GM21360 (cell line): ENCODE measurements around the gene CDK9.
"Not testable (repeated sequence)": the region's sequence is repeated elsewhere in the genome, so short reads cannot be mapped to it uniquely, and the experiment has no call there.

ENCODE experiments used
- ATAC-seq: cut with Tn5 transposase; IDR thresholded peaks from one replicate; pipeline ENCODE4 v1.9.1; 2021; ENCODE audit warnings: mild to moderate bottlenecking, moderate library complexity; ENCODE audit not compliant: unreplicated experiment

CDK9 gene

GRCh38 chr9:127817881-127818434, 32.1 kb downstream of the CDK9 start:
- no peak for ATAC-seq

- no peak for ATAC-seq
These were observed 32.7 kb downstream of the CDK9 start for GRCh38 chr9:127818574-127818973.

- no peak for ATAC-seq
These were observed 36.3 kb downstream of the CDK9 start for GRCh38 chr9:127822108-127822507.

- ATAC-seq, result no peak
These were observed 39.7 kb downstream of the CDK9 start for GRCh38 chr9:127825319-127826051.

- ATAC-seq, result no peak
These were observed 40.5 kb downstream of the CDK9 start for GRCh38 chr9:127826253-127826913.

GRCh38 chr9:127828262-127829031, 42.6 kb downstream of the CDK9 start:
- no peak for ATAC-seq

DNA sequence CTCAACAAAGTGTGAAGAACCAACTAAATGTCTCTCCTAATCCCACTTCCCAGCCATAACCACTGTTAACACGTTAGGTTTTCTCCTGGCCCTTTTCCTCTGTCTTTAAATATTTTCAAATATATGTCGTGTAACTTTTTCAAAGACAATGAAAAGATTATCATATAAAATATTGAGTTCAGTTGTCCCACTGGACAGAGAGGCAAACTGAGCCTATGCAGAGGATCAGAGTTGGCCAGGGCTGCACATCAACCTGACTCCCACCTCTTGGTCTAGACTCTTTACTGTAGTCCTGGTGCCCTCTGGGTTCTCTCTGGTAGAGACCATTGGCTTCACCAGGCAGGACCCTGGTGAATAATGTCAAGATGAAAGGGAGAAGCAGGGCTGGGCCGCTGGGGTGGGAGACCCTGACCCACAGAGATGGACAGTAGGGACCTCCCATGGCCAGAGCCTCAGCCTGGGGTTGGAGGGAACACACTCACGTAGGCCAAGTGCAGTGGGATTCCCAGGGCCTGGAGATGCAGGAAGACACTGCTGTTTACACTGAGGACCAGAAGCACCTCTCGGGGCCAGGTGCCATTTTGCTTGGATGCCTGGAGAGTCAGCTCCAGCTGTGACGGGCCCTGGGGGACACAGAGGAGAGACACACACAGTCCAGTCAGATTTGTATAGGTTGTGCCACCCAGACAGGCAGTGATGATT, 43.5 kb downstream of the CDK9 start:
- ATAC-seq, result no peak

DNA sequence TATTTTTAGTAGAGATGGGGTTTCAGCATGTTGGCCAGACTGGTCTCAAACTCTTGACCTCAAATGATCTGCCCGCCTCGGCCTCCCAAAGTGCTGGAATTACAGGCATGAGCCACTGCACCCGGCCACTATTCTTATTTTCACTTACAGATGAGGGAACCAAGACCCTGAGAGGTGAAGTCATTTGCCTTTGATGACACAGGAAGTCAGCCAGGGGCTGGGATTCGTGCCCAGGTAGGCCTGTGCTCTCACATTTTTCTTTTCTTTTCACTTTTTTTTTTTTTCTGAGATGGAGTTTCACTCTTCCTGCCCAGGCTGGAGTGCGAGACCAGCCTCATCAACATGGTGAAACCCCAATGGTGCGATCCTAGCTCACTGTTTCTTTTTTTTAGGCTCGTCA, 46.4 kb downstream of the CDK9 start:
- no peak for ATAC-seq

GRCh38 chr9:127833555-127833954, 47.7 kb downstream of the CDK9 start:
- ATAC-seq, result no peak

GRCh38 chr9:127835991-127836516, 50.2 kb downstream of the CDK9 start:
- ATAC-seq, result no peak

DNA sequence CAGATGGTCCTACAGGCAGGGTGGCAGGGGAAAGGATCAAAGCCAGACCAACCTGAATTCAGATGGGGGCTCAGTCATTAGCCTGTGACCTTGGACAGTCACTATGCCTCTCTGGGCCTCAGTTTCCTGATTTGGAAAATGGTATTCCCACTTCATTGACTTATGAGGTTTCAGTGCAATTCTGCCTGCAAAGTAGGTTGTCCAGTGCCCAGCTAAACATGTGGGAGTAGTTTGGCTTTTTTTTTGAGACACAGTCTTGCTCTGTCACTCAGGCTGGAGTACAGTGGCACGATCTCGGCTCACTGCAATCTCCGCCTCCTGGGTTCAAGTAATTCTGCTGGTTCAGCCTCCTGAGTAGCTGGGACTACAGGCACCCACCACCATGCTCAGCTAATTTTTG, 50.7 kb downstream of the CDK9 start:
- ATAC-seq, result not testable (repeated sequence)

GRCh38 chr9:127837346-127837745, 51.5 kb downstream of the CDK9 start:
- ATAC-seq, result no peak

- no peak for ATAC-seq
These were observed 52.7 kb downstream of the CDK9 start for GRCh38 chr9:127838375-127839078.
